GM21717 (cell line): ENCODE measurements around the gene SCML2.
"Not testable (repeated sequence)": the region's sequence is repeated elsewhere in the genome, so short reads cannot be mapped to it uniquely, and the experiment has no call there.

ENCODE experiments used
- ATAC-seq: cut with Tn5 transposase; IDR thresholded peaks from one replicate; pipeline ENCODE4 v1.9.1; 2021; ENCODE audit warnings: mild to moderate bottlenecking, moderate library complexity; ENCODE audit not compliant: unreplicated experiment

SCML2 gene

DNA sequence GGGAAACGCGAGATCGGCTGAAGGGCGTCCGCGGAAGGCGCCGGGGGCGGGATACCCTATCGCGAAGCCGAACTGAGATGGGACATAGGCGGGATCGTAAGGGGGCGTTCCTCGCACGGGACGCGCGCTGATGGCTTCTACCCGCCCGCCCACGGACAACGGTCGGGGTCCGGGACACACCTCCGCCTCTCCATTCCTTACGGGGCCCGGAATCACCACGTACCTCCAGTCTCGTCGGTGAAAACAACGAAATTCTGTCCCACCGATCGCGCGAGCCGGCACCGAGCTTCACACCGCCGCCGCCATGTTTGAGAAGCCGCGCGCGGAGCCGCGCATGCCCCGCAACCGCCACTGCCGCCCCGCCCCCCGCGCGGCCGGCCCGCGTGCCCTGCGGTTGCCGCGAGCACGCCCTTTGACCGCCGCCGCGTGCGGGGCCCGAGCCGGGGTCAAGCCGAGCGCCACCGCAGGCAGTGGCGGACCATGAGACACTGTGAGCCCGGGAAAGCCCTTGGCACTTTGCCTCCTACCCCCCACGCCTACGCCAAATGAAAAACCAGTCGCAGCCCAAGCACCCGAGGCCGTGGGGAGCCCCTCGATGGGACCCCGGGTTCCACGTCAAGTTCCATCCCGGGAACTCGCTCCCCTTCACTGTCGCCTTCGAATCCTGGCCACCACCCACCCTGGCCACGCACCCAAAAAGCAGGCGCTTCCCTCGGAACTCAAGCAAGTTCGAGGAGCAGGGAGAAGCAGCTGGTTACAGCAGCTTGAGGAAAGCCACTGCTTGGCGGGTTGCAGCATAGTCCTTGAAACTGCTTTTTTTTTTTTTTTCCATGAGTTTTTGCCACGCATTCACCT is at the start of gene SCML2:
Gene SCML2 (minus strand): TSS at position 320 of the 855 bp plus-strand sequence. CDS start 20,617 bp downstream, outside the sequence.
- no peak for ATAC-seq

GRCh38 chrX:18401848-18402213 is 47.3 kb upstream of the SCML2 start:
- ATAC-seq = no peak

DNA sequence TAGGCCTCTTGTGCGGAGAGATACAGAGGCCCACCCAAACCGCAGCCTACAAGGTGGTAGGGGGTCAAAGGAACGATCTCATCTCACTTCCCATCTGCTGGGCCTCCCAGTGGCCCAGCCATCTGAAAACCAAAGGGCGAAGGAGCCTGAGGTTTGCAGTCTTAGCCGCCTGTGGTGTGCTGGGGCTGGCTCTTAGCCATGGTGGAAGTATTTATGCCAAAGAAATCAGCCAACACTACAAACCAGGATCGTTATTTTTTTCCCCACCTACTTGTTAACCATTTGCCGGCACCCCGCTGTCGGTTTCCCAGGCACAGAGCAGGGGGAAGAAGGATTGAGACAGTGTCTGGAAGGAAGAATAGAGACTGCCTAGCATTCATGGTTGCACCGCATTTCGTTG is 40.0 kb upstream of the SCML2 start:
- ATAC-seq = no peak

DNA sequence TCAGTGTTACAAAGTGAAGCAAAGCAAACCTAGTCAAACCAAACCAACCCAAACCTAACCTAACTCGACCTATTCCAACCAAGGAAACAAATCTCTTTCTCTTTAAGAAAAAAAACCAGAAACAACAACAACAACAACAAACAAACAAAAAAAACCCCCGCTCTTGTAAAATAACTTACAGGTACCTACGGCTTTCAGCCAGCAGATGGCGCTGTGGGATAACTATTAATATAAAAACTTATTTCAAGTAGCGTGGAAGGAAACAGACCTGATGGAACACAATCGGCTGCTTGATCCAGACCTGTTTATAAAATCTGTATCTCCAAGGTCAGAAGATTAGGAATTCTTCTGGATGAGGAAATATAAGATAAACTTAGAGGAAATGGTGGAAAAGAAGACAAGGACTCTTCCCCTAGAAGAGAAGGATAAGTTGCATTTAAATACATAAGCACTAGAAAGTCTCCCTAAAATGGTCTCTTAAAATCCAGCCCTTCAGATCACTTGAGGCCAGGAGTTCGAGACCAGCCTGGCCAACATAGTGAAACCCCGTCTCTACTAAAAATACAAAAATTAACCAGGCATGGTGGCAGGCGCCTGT is 36.6 kb upstream of the SCML2 start:
- no peak for ATAC-seq

GRCh38 chrX:18389966-18390365 is 35.5 kb upstream of the SCML2 start:
- no peak for ATAC-seq

DNA sequence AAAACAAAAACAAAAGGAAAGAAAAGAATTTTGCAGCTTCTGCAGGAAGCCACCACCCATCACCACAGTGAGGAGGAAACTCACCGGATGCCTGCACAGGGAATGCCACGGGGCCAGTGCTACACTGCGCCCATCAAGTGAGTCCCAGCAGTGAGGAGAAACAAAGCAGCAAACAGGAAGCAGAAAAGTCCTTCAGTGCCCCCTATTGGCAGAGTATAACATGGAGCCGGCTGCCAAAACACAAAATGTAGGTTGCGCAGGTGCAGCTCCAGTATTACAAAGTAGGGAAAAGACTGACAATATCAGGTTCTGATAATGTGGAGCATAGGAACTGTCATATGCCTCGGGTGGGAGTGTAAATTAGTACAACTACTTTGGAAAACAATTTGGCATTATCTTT is 23.3 kb upstream of the SCML2 start:
- ATAC-seq = no peak

DNA sequence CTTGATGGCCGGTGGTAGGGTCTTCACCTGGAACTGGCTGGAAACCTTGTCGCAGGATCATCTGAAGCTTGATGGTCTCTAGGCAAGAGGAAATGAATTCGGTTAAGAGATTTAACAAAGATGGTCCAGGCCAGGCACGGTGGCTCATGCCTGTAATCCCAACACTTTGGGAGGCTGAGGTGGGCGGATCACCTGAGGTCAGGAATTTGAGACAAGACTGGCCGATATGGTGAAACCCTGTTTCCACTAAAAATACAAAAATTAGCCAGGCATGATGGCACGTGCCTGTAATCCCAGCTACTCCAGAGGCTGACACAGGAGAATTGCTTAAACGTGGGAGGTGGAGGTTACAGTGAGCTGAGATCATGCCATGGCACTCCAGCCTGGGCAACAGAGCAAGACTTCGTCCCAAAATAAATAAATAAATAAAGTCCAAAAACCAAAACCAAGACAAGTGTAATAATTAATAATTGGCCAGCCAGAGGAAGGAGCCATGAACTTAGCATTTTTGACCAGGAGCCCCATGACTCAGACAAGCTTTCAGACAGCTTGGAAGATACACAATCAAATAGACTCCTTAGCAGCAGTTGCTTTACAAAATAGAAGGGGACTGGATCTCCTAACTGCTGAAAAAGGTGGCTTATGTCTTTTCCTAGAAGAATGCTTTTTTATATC is 20.8 kb upstream of the SCML2 start:
- ATAC-seq = not testable (repeated sequence)

GRCh38 chrX:18369096-18369495 is 14.6 kb upstream of the SCML2 start:
- ATAC-seq = not testable (repeated sequence)

GRCh38 chrX:18368402-18368801 is 13.9 kb upstream of the SCML2 start:
- no peak for ATAC-seq

DNA sequence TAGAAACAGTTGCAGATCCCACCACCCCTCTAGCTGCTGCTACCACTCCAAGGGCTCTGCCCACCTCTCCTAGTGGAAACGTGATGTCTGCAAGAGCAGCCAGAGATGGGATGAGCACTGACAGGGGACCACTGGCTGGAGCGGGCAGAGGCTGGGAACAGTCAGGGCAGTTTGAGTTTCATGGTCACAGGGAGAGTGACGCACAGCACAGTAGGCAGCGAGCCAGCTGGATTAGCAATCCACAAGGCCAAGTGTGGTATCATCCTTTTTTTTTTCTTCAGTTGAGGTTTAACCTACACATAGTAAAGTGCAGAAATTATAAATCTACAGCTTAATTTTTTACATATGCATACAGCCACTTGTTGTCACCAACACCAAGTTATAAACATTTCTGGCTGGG is 6.4 kb upstream of the SCML2 start:
- ATAC-seq = no peak

DNA sequence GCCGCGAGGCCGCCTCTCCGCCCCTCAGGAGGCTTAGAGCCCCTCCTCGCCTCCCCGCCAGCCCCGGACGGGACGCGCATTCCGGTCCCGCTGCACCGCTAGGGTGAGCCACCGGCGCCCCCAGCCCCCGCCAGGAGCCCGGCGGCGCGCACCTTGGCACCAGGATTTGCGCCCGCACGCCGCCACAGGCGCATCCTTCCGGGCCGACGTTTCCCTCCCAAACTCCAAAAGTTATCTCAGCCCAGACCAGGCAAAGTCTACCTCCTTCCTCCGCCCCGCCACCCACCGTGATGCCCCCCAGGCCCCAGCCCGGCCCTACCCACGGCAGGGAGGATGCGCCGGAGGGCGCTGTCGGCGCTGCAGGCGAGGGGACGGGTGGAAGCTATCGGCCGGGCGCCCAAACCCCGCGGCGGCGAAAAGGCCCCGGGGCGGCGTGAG is 538 bp downstream of the SCML2 start:
- no peak for ATAC-seq

- ATAC-seq = no peak
Measured at GRCh38 chrX:18351784-18352183, 2.7 kb downstream of the SCML2 start.

DNA sequence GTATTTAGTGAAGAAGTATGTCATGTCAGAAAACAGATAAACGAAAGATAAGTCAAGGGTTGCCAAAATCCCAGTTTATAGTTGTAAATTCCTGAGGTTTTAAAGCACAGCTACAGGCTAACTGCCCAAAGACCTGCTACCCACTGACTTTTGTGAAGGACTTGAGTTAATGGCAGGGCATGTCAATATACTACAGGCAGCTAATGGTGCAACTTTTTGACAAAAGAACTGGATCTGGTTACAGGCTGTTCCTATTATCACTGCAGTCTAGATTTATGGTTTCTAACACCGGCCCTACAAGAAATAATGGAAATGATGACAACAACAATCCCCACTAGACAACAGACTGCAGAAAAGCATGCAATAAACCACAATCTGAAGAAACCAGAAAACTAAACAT is 6.4 kb downstream of the SCML2 start:
- ATAC-seq = no peak

GRCh38 chrX:18309401-18309800 is 45.1 kb downstream of the SCML2 start:
- no peak for ATAC-seq

- no peak for ATAC-seq
Measured at GRCh38 chrX:18297251-18297650, 57.2 kb downstream of the SCML2 start.

DNA sequence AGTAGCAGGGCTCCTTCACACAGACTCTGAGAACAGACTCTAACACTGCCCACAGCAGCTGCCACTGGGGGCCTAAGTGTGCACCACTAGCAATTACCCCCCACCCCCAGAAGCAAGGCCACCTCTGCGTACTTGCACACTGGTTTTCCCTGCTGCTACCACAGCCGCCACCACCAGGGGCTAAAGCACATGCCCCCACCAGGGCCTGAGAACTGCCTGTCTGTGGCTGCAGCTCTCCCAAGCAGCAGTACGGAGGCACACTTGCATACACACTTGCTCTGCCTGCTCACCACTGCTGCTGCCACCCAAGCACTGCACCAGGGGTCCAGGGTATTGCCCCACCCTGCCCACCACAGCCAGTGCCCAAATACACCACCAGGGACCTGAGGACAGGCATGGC is 59.6 kb downstream of the SCML2 start:
- no peak for ATAC-seq

- no peak for ATAC-seq
Measured at GRCh38 chrX:18291006-18291545, 63.4 kb downstream of the SCML2 start.

- no peak for ATAC-seq
Measured at GRCh38 chrX:18290200-18290599, 64.3 kb downstream of the SCML2 start.

- no peak for ATAC-seq
Measured at GRCh38 chrX:18288716-18289115, 65.8 kb downstream of the SCML2 start.

DNA sequence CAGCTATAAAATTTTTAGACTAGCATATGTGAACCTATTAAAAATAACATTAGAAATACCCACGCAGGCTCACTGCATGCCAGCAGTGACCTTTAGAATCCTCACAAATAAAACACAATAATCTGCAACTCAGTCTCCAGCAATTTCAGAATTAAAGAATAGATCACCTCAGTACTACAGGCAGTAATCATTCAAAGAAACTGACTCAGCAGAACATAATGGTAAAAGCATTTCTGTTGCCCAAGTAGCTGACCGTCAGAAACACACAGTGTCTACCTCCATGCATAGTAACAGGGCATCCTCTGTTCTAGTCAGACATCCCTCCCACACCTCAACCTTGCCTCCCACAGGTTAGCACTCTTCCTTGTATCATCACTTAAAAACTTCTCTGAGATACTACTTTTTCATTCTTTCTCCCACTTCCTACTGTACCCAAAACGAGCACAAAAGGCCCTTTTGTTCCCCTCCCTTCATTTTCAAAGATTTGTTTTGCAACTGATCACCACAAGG is 68.1 kb downstream of the SCML2 start:
- ATAC-seq = no peak

DNA sequence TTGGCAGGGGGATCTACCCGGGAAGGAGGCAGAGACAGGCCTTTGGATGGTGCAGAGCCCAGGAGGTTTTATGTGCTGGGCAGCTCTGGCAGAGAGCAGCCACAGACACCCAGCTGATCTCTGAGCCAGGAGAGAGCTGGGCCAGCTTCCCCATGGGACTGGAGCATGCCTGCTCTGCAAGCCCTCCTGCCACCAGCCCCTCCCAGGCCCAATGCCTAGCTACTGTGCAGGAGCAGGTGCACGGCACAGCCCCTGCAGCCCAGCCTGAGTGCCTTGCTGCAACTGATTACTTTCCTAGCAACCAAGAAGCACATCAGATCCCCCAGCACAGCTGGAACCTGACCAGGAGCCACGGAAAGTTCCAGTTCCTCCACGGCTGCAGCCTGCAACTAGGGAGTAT is 76.0 kb downstream of the SCML2 start:
- no peak for ATAC-seq
